ENCODE data around the gene ELF4.

The ELF4 gene

GRCh38 chrX:130025256-130025655 lies 85.0 kb downstream of the ELF4 start:
- H3K4me3 ChIP-seq (replicated peaks; ENCODE audit: low read depth, low read length), result no peak overlapping the region
- no peak for TF ChIP-seq CTCF (IDR thresholded peaks at IDR 0.05; ENCODE audit: low read length, missing control alignments)
- DNase-seq (ENCODE audit: low read depth), result no peak

- no peak for TF ChIP-seq CTCF (IDR thresholded peaks at IDR 0.05; ENCODE audit: low read length, missing control alignments)
- no peak overlapping the region for H3K4me3 ChIP-seq (replicated peaks; ENCODE audit: low read depth, low read length)
- DNase-seq (ENCODE audit: low read depth), result peak; percentile 70
Measured at GRCh38 chrX:130024127-130024526, 86.2 kb downstream of the ELF4 start.

- no peak for TF ChIP-seq CTCF (IDR thresholded peaks at IDR 0.05; ENCODE audit: low read length, missing control alignments)
- H3K4me3 ChIP-seq (replicated peaks; ENCODE audit: low read depth, low read length), result no peak overlapping the region
- DNase-seq (ENCODE audit: low read depth), result no peak
Measured at GRCh38 chrX:130020661-130021324, 89.5 kb downstream of the ELF4 start.

GRCh38 chrX:130018143-130018542 lies 92.2 kb downstream of the ELF4 start:
- no peak for DNase-seq (ENCODE audit: low read depth)
- H3K4me3 ChIP-seq (replicated peaks; ENCODE audit: low read depth, low read length), result no peak overlapping the region
- no peak for TF ChIP-seq CTCF (IDR thresholded peaks at IDR 0.05; ENCODE audit: low read length, missing control alignments)

GRCh38 chrX:130015181-130015580 lies 95.1 kb downstream of the ELF4 start:
- DNase-seq (ENCODE audit: low read depth), result no peak
- no peak overlapping the region for H3K4me3 ChIP-seq (replicated peaks; ENCODE audit: low read depth, low read length)
- TF ChIP-seq CTCF (IDR thresholded peaks at IDR 0.05; ENCODE audit: low read length, missing control alignments), result no peak

Measured in fibroblast of pulmonary artery (primary cell).